ENCODE data around the gene TLE5.
"Not testable (repeated sequence)": the region's sequence is repeated elsewhere in the genome, so short reads cannot be mapped to it uniquely, and the experiment has no call there.

Gene TLE5

DNA sequence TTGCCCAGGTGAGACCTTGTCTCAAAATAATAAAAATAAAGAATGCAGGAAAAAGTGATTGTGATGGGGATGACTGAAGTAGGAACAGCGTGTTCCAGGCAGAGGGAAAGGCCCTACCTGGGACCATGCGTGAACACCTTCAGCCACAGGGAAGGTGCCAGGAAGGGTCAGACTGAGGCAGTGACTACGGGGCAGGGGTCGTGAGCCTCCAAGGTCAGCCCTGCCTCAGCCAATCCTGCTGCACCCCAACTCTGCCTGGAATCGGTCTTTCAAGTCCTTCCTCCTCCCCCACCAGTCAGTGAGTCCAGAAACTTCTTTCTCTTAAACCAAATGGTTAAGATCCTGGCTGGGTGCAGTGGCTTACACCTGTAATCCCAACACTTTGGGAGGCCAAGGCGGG lies 17.1 kb downstream of the TLE5 start:
- no peak for DNase-seq (ENCODE audit: low read depth)

DNA sequence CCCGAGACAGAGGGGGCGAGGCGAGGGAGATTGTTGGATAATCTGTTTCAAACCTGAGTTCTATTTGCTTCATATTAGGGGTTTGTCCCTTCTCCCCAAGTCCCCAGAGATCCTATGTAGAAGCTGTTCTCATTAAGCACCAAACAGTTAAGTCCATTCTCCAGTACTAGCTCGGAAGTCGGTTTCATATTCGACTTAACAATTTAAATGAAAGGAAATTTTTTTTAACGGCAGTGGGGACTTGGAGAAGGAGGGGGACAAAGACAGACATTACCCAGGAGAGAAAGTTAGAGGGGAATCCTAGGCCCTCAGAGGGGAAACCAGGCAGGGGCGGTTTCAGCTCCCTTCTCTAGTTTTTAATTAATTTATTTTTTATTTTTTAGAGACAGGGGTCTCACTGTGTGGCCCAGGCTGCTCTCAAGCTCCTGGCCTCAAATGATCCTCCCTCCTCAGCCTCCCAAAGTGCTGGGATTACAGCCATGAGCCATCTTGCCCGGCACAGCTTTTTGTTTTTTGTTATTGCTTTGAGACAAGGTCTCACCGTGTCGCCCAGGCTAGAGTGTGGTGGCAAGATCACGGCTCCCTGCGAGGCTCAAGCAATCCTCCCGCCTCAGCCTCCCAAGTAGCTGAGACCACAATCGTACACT lies 19.6 kb downstream of the TLE5 start:
- DNase-seq (ENCODE audit: low read depth) = no peak

DNA sequence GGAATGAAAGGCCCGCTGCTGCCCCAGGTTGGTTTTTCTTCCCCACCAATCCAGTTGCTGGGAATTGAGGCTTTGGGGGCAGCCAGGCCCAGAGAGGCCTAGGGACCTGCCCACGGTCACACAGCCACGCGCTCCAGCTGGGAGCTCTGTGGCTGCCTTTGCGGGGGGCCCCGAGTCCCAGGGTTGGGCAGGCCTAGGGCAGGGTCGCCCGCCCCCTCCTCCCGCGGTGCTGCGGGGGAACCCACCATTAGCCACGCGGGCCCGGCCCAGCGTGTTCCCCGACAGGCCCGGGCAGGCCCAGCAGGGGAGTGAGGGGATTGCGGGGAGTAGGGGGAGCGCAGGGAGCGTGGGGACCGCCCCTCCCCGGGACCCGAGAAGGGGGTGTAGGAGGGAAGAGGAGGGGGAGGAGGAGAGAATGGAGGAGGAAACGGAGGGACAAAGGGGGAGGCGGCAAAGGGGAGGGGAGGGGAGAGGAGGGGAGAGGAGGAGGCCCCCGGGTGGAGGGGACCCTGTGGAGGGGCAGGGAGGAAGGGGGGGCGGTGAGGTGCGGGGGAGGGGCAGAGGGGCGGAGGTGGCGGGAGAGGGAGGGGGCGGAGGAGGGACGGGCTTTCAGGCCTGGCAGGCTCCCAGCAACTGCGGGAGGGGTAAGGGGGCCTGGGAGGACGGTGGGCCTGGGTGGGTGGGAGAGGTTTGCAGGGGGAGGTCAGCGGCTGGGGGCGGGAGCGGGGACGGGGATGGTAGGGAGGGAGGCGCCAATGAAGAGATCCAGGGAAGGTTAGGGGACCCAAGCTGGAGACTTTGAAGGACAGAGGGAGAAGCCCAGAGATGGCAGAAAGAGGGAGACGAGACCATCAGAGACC lies 20.3 kb downstream of the TLE5 start:
- DNase-seq (ENCODE audit: low read depth) = no peak

DNA sequence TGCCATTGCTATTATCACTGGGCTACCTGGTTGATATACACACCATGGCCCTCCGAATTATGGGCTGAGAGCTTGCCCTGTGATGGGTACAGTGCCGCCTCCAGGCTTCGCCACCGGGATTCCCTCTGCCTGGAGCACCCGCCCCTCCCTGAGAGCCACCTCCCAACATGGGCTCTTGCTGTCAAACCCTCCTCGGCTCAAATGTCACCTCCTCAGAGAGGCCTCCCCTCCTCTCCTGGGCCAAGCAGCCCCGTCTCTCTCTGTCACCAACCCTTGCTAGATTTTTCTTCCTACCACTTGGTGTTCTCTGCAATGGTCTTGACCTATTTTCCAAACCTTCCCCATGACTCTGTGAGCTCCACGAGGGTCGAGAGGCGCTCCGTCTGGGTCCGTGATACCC lies 21.0 kb downstream of the TLE5 start:
- DNase-seq (ENCODE audit: low read depth) = no peak

DNA sequence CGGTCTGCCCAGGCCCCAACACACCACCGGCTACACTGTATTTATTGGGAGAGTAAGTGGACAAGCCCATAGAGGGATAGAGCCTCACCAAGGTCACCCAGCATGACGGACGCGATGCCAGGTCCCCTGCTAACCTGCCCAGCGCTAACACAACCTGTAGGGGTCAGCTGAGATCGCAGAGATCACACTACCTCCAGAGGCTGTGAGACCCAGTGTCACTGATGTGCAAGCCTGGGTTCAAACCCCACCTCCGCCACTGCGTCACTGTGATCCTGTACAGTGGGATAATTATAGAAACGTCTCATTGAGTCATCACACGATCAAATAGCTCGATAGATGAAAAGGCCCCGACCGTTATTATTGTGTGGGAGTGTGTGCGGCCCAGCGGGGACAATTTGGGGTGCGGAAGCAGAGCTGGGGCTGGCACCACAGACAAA lies 22.6 kb downstream of the TLE5 start:
- DNase-seq (ENCODE audit: low read depth) = no peak

DNA sequence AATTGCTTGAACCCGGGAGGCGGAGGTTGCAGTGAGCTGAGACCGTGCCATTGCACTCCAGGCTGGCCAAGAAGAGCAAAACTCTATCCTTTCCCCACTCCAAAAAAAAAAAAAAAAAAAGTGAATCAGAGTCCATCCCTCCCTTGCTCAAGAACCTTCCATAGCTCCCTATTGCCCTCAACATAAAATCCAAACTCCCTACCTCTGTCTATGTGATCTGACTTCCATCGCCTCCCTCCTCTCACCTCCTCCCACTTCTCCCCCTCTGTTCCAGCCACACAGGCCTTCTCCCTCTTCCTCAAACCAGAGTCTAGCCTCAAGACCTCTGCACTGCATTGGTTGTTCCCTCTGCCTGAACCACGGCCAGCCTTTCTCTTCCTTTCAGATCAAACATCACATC lies 23.2 kb downstream of the TLE5 start:
- no peak for DNase-seq (ENCODE audit: low read depth)

DNA sequence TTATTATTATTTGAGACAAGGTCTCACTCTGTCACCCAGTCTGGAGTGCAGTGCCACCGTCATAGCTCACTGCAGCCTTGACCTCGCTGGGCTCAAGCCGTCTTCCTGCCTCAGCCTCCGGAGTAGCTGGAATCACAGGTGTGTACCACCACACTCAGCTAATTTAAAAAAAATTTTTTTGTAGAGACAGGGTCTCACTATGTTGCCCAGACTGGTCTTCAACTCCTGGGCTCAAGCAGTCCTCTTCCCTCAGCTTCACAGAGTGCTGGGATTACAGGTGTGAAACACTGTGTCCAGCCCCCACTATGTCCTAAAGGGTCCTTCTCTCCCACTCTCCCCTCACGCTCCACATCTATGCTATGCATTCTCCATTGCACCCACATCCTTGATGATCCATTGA lies 24.1 kb downstream of the TLE5 start:
- no peak for DNase-seq (ENCODE audit: low read depth)

DNA sequence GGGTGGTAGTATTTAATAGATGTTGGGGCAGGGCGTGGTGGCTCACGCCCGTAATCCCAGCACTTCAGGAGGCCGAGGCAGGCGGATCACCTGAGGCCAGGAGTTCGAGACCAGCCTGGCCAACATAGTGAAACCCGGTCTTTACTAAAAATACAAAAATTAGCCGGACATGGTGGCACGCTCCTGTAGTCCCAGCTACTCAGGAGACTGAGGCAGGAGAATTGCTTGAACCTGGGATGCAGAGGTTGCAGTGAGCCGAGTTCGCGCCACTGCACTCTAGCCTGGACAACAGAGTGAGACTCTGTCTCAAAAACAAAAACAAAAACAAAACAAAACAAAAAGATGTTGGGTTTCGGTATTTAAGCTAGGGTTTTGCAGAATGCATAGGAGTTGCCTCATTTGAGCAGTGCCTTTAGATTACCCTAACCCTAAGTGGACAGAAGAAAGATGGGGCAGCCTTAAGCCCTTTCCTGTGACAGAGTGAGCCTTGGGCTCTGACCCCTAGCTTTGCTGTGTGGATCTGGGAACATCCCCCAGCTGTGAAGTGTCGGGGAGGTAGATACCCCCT lies 25.2 kb downstream of the TLE5 start:
- not testable (repeated sequence) for DNase-seq (ENCODE audit: low read depth)

DNA sequence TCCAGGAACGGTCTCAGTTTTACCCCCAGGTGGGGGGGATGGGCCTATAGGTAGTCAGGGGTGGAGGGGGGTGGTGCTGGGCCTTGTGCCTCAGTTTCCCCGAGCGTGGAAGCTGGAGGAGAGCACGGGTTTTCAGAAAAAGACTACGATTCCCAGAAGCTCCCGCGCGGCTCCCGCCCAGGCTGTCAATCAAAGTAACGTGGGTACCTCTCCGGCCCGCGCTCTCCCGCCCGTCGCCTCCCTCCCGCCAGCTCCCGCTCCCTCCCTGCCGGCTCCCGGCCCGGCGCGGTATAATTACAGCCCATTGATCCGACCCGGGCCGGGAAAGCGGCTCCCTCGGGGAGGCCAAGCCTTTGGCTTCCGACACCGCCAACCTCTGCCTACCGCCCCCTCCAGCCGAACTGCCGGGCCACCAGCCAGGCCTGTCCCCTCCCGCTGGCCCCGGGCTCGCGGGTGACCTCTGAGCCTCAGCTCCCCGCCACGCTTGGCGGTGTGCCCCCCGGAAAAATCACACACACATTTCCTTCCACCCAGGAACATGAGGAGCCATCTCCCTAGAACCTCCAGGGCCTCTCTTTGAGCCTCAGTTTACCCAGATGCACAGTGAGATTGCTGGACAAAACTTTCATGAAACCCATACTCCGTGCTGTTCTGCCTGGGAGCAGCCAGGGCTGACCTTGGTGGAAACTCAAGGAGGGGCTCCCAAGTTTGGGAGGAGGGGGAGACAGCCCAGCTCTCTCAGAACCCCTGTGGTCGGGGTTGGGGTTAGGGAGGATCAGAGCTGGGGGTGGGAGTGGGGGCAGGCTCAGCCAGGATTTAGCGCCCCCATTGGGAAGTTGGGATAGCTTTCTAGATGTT lies 25.9 kb downstream of the TLE5 start:
- DNase-seq (ENCODE audit: low read depth) = peak; percentile 62

DNA sequence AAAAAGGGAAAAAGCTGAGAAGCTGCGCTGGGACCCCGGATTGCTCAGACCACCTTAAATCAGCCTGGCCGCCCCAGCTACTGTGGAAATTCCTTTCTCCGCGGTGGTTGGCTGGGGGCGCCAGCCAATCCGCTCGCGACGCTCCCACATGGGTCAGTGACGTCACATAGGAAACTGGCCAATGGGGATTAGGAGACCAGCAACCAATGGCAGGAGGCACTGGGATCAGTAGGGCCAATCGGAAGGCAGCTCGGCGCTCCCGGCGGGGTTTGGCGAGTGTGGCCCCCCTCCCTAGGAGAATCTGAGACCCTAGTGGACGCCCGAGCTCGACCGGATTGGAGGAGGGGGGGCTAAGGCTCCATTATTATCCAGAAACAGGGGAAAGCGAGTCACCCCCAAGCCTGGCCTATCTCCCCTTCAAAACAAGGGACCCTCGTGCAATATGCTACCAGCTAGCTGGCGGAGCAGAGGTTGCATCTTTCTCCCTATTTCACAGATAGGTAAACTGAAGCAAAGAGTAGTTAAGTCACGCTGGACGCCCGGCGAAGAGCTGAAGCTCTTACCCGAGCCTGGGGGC lies 26.7 kb downstream of the TLE5 start:
- peak; percentile 91 for DNase-seq (ENCODE audit: low read depth)

DNA sequence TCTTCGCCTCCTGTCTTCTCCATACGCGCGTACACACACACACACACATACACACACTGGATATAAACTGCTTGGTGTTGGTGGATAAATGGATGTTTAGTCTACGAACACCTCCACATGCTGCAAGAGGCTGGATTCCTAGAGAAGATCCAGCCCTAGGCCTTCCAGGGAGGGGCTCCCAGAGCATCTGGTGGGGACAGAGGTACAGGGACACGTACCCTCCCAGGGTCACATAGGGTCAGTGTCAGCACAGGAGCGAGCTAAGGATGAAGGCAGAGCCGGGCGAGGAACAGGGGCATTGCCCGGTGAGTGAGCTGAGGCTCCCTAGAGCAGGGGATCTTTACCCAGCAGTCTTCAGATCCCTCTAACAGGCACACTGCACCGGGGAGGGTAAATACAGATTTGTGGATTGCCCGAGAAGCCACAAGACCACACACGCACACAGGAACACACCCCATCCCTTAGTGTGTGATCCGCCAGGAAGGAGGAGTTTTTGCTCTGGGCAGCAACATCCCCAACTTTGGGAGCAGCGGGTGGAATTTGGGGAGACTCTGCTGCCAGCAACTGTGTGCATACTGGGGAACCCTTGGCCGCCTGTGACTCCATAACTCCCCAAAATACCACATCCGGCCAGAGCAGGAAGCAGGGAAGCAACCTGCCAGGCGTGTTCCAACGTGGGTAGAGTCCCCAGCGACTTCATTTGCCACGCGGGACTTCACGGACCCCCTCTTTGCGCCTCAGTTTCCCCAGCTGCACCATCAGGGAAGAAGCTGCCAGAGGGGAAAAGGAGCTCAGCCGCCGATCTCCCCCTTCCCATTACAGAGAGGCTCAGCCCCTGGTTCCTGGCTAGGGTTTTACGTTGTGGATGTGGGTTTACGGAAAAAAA lies 27.4 kb downstream of the TLE5 start:
- DNase-seq (ENCODE audit: low read depth) = peak; percentile 25

DNA sequence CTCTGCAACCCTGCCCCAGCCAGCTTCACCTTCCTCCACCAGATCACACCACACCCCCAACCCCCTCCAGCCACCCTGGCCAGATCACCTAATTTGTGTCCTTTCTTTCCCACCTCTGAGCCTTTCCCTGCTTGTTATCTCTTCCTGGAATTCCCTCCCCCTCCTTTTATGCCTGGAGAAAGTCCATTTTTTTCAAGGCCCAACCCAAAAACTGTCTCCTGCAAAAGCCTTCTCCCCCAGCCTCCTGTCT lies 28.0 kb downstream of the TLE5 start:
- DNase-seq (ENCODE audit: low read depth) = no peak

DNA sequence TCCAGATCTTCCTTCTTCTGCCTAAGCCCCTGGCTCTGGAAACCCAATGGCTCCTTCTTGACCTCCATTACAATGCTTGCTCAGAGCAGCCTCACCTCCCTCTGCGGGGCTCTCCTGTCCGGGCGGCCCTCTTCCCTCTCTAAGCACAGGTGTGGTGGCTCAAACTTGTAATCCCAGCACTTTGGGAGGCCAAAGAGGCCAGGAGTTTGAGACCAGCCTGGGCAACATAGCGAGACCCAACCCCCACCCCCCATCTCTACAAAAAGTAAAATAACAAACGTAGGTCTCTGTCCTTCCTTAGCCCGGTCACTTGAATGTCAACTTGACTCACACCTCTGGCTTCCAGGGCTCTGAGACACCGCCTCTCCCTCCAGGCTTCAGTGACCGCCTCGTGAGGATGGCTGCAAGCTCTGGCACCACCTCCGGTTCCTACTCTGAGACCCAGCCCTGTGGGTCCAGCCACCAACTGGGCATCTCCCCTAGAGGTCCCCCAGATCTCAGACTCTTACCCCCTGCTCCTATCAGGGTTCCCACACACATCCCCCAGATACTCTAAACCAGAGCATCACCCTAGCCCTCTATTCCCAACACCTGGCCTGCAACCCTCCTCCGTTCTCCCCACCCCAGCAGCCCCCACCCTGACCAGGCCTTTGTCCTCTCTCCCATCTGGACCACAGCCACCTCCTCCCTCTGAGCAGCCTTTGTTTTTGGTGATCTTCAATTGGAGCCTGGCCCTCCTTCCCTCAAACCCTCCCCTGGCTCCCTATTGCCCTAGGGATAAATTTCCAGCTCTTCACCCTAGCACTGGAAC lies 28.5 kb downstream of the TLE5 start:
- no peak for DNase-seq (ENCODE audit: low read depth)

DNA sequence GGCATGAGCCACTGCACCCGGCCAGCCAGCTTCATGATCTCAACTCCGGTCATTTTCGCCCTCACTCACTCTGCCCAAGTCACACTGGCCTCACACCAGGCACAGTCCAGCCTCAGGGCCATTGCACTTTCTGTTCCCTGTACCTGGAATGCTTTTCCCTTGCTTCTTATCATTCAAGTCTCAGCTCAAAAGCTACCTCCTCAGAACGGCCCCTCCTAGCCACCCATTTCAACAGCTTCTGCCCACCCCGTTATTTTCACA lies 30.8 kb downstream of the TLE5 start:
- DNase-seq (ENCODE audit: low read depth) = no peak

DNA sequence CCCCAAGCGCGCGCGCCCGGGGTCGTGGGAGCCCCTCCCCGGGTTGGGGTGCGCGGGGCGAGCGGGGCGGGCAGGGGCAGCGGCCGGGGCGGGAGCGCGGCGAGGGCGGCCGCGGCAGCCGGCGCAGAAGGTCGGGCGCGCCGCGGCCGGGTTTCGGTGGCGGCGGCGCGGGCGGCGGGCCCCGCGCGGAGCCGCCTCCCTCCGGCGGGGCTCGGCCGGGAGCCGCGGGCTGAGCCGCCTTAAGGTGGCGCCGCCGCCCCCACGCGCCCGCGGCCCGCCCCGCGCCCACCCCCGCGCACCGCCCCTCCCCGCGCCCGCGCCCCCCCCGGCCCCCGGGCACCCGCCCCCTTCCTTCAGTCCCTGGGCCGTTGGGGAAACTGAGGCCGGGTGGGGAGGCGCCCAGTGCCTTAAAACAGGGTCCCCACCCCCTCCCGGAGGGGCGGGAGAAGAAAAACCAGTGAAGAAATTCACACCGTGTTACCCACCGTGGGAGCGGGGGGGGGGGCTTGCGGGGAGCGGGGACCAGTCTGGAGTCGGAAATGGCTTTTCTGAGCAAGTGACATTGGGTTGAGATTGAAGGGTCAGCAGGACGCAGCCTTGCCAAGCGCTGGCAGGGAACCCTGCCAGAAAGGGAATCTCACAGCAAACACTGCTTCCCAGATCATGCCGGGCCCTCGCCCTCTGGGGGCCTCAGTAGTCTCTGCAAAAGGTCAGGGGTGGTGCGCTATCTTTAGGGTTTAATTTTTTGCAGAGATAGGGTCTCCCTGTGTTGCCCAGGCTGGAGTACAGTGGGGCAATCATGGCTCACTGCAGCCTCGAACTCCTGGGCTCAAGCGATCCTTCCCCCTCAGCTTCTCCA lies 33.0 kb downstream of the TLE5 start, which contains the start of gene TLE2:
Gene TLE2 (minus strand): TSS at position 216 of the 859 bp plus-strand sequence. CDS start 376 bp downstream, outside the sequence.
- no peak for DNase-seq (ENCODE audit: low read depth)

DNA sequence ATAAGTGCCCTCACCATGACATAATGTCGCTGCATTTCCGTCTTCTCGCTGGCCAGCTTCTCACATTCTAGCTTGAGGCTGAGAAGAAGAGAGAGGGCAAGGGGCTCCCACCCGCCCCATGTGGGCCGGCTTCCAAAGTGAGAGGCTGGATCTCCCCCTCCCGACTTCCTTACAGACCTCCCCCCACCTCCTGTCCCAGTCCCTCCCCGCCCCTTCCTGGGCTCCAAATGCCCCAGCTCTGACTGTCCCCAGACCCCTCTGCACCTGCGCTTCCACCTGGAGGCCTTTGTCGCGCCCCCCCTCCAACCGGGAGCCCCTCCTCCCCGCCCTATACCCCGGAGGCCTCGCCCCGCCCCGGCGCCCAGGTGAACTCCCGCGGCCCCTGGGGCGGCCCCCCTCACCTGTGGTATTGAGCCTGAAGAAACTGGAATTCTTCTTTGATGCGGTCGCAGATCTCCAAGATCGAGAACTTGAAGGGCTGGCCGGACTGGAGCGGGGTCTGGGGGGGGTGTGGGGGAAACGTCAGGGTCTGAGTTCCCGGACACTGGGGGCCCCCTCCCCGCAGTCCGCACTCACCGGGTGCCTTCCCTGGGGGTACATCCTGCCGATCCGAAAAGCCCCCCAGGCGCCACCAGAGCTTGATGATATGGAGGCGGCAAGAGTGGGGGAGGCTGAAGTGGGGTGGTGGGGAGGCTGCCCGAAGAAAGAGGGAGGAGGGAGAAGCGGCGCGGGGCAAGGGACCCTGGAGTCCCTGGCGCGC lies 33.8 kb downstream of the TLE5 start:
- no peak for DNase-seq (ENCODE audit: low read depth)

DNA sequence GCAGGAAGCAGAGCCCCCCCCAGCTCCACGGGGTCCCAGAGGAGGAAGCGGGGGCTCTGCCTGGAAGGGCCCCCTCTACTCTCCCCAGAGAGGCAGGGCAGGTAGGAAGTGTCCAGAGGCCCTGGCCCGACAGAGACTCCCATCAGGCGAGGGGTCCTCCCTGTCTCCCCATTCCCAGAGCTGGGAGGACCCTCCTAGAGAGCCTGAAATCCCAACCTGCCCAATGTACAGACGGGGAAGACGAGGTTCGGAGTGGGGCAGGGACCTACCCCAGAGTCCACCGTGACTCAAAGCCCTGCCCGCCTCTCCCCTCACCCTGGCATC lies 34.4 kb downstream of the TLE5 start:
- DNase-seq (ENCODE audit: low read depth) = no peak

DNA sequence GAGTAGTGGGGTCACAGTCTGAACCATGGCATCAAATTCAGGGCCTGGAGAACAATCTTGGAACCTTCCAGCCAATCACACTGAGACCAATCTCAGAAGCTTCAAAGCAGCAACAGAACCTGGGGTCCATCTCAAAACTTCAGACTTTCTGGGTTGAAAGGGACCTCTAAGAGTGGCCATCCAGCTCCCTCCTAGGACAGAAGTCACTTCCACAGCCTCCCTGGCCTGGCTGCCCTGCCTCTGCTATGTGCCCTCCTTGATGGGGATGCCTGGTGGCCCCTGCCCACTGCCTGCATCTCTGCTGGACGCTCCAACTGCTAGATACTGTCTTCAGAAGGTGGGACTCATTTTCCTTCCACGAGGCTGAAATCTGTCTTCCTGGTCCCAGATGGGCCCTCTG lies 35.0 kb downstream of the TLE5 start:
- no peak for DNase-seq (ENCODE audit: low read depth)

DNA sequence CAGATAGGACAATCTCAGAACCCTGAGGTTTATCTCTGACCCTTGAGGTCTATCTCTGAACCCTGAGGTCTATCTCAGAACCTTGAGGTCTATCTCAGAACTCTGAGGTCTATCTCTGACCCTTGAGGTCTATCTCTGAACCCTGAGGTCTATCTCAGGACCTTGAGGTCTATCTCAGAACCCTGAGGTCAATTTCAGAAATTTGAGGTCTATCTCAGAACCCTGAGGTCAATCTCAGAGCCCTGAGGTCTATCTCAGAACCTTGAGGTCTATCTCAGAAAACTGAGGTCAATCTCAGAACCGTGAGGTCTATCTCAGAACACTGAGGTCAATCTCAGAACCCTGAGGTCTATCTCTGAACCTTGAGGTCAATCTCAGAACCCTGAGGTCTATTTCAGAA lies 35.5 kb downstream of the TLE5 start:
- DNase-seq (ENCODE audit: low read depth) = no peak
